ENCODE data around the gene SKA3. TPM values are rescaled to one million over a fixed set of nuclear protein-coding genes. Genes with fewer than 3 reads are reported as not detected.

The SKA3 gene
- total RNA-seq, 2 donors from 2014 or later = 29.5 to 48.6 TPM

DNA sequence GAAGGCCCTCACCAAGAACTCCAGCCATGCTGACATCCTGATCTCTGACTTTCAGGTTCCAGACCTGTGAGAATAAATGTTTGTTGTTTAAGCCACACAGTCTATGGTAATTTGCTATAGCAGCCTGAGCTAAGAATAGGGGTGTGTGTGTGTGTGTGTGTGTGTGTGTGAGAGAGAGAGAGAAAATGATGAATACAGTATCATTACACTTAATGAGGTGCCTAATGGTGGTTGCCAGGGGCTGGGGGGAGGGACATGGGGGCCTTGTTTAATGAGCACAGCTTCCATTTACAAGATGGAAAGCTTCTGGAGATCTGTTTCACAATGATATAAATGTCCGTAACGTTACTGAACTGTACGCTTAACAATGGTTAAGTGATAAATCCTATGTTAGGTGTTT is 61.1 kb downstream of the SKA3 start:
- Mint-ChIP-seq H3K4me3 (no peak overlapping the region), H3K9me3 (no peaks in the 10 kb centered on the region), H3K27ac (no peak overlapping the region), H3K4me1 (no peaks in the 10 kb centered on the region), H3K27me3 (no peaks in the 10 kb centered on the region), H3K36me3 (ENCODE audit: low read depth) (no peaks in the 10 kb centered on the region)
- ATAC-seq (replicated peaks) = no peak

DNA sequence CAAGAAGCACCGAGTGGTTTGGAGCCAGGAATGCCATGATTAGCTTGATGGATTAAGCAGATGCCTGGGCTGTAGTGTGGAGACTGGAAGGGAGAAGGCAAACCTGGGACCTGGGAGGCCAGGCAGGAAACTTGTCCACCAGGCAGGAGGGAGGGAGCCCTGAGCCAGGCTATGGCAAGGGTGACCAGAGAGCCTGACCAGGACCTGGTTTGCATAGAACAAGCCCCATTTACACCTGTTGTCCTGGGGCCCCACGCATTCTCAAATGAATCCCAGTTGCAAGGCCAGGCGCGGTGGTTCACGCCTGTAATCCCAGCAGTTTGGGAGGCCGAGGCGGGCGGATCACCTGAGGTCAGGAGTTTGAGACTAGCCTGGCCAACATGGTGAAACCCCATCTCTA is 64.8 kb downstream of the SKA3 start:
- no peak overlapping the region for H3K4me3 Mint-ChIP-seq
- no peaks in the 10 kb centered on the region for H3K9me3 Mint-ChIP-seq
- H3K36me3 Mint-ChIP-seq (ENCODE audit: low read depth) = no peaks in the 10 kb centered on the region
- no peaks in the 10 kb centered on the region for H3K4me1 Mint-ChIP-seq
- no peak for ATAC-seq (replicated peaks)
- H3K27ac Mint-ChIP-seq = no peak overlapping the region
- no peaks in the 10 kb centered on the region for H3K27me3 Mint-ChIP-seq

DNA sequence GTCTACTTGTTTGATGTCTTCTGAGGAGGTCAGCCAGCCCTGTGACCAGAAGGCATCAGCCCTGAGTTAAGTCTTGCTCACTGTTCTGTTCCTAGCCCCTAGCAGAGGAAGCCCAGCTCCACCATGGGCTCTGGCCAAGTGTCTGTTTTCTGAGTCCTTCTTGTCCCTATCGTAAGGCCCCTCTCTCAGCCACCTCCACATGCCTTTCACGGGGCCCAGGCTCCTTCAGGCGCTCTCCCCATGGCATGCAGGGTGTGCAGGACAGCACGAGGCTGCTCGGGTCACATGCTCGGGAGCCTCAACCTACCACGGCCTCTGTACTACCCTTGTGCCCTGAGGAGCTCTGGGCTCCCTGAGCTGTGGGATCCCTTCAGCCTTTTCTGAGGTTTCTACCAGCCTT is 67.2 kb downstream of the SKA3 start:
- Mint-ChIP-seq H3K9me3 (no peaks in the 10 kb centered on the region), H3K4me1 (no peaks in the 10 kb centered on the region), H3K27ac (no peak overlapping the region), H3K36me3 (ENCODE audit: low read depth) (no peaks in the 10 kb centered on the region), H3K4me3 (no peak overlapping the region), H3K27me3 (no peaks in the 10 kb centered on the region)
- no peak for ATAC-seq (replicated peaks)

DNA sequence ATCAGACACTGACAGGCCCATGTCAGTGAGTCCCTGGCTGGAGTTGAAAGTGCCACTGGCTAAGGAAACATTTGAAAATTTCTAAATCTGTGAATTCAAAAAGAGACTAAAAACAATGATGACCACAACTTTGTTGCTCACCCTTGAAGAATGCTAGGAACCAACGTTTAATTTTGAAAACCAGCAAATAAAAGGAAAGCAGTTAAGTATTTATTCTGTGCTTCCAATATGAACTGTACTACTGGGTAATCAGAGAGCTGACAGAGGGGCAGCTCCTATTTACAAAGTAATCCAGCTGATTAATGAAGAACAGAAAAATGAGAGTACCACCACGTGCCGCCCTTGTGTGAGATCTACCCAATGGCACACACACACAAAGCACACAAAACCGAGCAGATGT is 70.3 kb downstream of the SKA3 start:
- Mint-ChIP-seq H3K4me3 (no peak overlapping the region), H3K4me1 (no peaks in the 10 kb centered on the region), H3K9me3 (no peaks in the 10 kb centered on the region), H3K27ac (peak overlapping the region; percentile 43), H3K36me3 (ENCODE audit: low read depth) (no peaks in the 10 kb centered on the region), H3K27me3 (no peaks in the 10 kb centered on the region)
- ATAC-seq (replicated peaks) = no peak

DNA sequence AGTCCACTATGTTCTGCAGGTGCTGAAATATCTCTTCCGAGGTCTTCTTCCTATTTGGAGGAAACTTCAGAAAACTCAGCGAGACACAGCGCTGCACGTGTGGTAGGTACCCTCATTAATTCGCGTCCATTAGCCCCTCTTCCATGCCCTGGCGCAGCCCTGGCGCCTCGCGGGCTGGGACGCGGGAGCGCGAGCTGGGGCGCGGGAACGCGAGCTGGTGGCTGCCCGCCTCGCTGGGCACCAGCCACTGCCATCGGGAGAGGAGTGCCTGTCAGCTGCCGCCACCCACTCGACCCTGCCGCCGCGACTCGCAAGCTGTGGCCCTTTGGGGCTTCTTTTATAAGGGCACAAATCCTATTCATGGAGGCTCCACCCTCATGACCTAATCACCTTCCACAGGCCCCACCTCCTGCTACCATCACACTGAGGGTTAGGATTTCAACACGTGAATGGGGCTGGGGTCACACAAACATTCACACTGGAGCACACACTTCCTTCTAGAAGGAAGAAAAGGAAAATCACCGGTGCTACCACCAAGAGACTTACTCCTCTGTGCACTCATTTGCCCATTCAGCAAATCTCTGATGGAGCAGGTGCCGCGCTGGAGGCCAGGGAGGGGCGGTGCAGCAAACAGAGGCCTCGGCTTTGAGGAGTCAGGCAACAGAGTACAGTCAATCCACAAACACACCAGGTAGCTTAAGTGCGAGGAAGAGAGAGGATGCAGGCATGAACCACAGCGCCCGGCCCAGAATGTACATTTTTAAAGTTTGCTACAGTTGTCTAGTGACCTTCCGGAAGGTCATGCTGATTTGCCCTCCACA is 71.9 kb downstream of the SKA3 start:
- no peak for ATAC-seq (replicated peaks)
- no peaks in the 10 kb centered on the region for H3K27me3 Mint-ChIP-seq
- H3K4me1 Mint-ChIP-seq = no peaks in the 10 kb centered on the region
- no peak overlapping the region for H3K4me3 Mint-ChIP-seq
- no peaks in the 10 kb centered on the region for H3K9me3 Mint-ChIP-seq
- no peak overlapping the region for H3K27ac Mint-ChIP-seq
- H3K36me3 Mint-ChIP-seq (ENCODE audit: low read depth) = no peaks in the 10 kb centered on the region

Other genes with a start within 250 kb of the SKA3 start
- 1 to 10 TPM; 4.9 to 9.2 TPM for gene LATS2, start 115.0 kb downstream of the SKA3 start, total RNA-seq
- 100 to 1,000 TPM; 187 to 240 TPM for gene SAP18, start 36.4 kb downstream of the SKA3 start, total RNA-seq
- 10 to 100 TPM; 14.7 to 23.7 TPM for gene MRPL57, start 106 bp upstream of the SKA3 start, total RNA-seq